Endothelial cell of hepatic sinusoid (primary cell): ENCODE data around the gene ZNF354C.

ENCODE experiments used
- in situ Hi-C: cut with HindIII; loops from 2 replicates; pipeline ENCODE4 v1.10.0; 2017; ENCODE audit warnings: low sequenced_read_pairs

Gene ZNF354C

GRCh38 chr5:179126506-179126991 lies 66.4 kb downstream of the ZNF354C start:
- in situ Hi-C loops = no loop called here

GRCh38 chr5:179127136-179128040 lies 67.2 kb downstream of the ZNF354C start:
- in situ Hi-C loops = no loop called here

GRCh38 chr5:179128041-179128365 lies 67.8 kb downstream of the ZNF354C start:
- in situ Hi-C loops = no loop called here

- in situ Hi-C loops = no loop called here
Measured at GRCh38 chr5:179128976-179129375, 68.8 kb downstream of the ZNF354C start.

- in situ Hi-C loops = no loop called here
Measured at GRCh38 chr5:179129607-179130071, 69.5 kb downstream of the ZNF354C start.

- in situ Hi-C loops = no loop called here
Measured at GRCh38 chr5:179130101-179130681, 70.0 kb downstream of the ZNF354C start.

- in situ Hi-C loops = no loop called here
Measured at GRCh38 chr5:179131321-179131835, 71.2 kb downstream of the ZNF354C start.

GRCh38 chr5:179131886-179132585 lies 71.9 kb downstream of the ZNF354C start:
- in situ Hi-C loops = no loop called here

GRCh38 chr5:179132586-179133355 lies 72.6 kb downstream of the ZNF354C start:
- in situ Hi-C loops = no loop called here
